ENCODE results near the gene CDC25A. TPM values are rescaled to one million over a fixed set of nuclear protein-coding genes. Genes with fewer than 3 reads are reported as not detected.

CDC25A gene
- total and polyA plus RNA-seq, 2 of the 13 experiments (the other 11 are each of a cell fraction or from before 2014, with no cell fraction given), result 7.9 to 45.4 TPM

GRCh38 chr3:48194446-48195071, 6.3 kb upstream of the CDC25A start (continued):
- TF ChIP-seq, protein P1, sequence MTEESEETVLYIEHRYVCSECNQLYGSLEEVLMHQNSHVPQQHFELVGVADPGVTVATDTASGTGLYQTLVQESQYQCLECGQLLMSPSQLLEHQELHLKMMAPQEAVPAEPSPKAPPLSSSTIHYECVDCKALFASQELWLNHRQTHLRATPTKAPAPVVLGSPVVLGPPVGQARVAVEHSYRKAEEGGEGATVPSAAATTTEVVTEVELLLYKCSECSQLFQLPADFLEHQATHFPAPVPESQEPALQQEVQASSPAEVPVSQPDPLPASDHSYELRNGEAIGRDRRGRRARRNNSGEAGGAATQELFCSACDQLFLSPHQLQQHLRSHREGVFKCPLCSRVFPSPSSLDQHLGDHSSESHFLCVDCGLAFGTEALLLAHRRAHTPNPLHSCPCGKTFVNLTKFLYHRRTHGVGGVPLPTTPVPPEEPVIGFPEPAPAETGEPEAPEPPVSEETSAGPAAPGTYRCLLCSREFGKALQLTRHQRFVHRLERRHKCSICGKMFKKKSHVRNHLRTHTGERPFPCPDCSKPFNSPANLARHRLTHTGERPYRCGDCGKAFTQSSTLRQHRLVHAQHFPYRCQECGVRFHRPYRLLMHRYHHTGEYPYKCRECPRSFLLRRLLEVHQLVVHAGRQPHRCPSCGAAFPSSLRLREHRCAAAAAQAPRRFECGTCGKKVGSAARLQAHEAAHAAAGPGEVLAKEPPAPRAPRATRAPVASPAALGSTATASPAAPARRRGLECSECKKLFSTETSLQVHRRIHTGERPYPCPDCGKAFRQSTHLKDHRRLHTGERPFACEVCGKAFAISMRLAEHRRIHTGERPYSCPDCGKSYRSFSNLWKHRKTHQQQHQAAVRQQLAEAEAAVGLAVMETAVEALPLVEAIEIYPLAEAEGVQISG (CRISPR knock-in tag; IDR thresholded peaks at IDR 0.05), result 0 out of 2 replicates have a peak, but pooled peaks have one; percentile 44
- peak; percentile 39; the same call in 1 of the 2 replicates for TF ChIP-seq THAP11 (CRISPR knock-in tag; IDR thresholded peaks at IDR 0.05)
- TF ChIP-seq KDM6A (CRISPR knock-in tag; IDR thresholded peaks at IDR 0.05; ENCODE audit: low read depth), result no peak
- peak; percentile 55; the same call in 1 of the 2 replicates for TF ChIP-seq RAD21 (CRISPR knock-in tag; IDR thresholded peaks at IDR 0.05)
- no peak for TF ChIP-seq ADNP (CRISPR knock-in tag; IDR thresholded peaks at IDR 0.05)
- TF ChIP-seq KLF16 (CRISPR knock-in tag; IDR thresholded peaks at IDR 0.05), result no peak
- TF ChIP-seq ZNF530 (CRISPR knock-in tag; IDR thresholded peaks at IDR 0.05; ENCODE audit: low read depth), result no peak
- TF ChIP-seq, protein P2, sequence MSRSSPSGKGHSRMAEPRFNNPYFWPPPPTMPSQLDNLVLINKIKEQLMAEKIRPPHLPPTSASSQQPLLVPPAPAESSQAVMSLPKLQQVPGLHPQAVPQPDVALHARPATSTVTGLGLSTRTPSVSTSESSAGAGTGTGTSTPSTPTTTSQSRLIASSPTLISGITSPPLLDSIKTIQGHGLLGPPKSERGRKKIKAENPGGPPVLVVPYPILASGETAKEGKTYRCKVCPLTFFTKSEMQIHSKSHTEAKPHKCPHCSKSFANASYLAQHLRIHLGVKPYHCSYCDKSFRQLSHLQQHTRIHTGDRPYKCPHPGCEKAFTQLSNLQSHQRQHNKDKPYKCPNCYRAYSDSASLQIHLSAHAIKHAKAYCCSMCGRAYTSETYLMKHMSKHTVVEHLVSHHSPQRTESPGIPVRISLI (CRISPR knock-in tag; IDR thresholded peaks at IDR 0.05; ENCODE audit: borderline replicate concordance), result peak; percentile 52; the same call in 1 of the 2 replicates
- TF ChIP-seq ONECUT2 (CRISPR knock-in tag; IDR thresholded peaks at IDR 0.05), result no peak
- TF ChIP-seq ZNF660 (CRISPR knock-in tag; IDR thresholded peaks at IDR 0.05; ENCODE audit: borderline replicate concordance, low read depth), result no peak
- no peak for TF ChIP-seq CHD2 (IDR thresholded peaks at IDR 0.05; ENCODE audit: low read depth, low read length)
- TF ChIP-seq CBX2 (IDR thresholded peaks at IDR 0.05; ENCODE audit: low read depth, low read length), result no peak
- TF ChIP-seq CBX2 (CRISPR knock-in tag; IDR thresholded peaks at IDR 0.05; ENCODE audit: low read depth), result no peak
- TF ChIP-seq KLF6 (CRISPR knock-in tag; IDR thresholded peaks at IDR 0.05), result no peak
- TF ChIP-seq, protein P3, sequence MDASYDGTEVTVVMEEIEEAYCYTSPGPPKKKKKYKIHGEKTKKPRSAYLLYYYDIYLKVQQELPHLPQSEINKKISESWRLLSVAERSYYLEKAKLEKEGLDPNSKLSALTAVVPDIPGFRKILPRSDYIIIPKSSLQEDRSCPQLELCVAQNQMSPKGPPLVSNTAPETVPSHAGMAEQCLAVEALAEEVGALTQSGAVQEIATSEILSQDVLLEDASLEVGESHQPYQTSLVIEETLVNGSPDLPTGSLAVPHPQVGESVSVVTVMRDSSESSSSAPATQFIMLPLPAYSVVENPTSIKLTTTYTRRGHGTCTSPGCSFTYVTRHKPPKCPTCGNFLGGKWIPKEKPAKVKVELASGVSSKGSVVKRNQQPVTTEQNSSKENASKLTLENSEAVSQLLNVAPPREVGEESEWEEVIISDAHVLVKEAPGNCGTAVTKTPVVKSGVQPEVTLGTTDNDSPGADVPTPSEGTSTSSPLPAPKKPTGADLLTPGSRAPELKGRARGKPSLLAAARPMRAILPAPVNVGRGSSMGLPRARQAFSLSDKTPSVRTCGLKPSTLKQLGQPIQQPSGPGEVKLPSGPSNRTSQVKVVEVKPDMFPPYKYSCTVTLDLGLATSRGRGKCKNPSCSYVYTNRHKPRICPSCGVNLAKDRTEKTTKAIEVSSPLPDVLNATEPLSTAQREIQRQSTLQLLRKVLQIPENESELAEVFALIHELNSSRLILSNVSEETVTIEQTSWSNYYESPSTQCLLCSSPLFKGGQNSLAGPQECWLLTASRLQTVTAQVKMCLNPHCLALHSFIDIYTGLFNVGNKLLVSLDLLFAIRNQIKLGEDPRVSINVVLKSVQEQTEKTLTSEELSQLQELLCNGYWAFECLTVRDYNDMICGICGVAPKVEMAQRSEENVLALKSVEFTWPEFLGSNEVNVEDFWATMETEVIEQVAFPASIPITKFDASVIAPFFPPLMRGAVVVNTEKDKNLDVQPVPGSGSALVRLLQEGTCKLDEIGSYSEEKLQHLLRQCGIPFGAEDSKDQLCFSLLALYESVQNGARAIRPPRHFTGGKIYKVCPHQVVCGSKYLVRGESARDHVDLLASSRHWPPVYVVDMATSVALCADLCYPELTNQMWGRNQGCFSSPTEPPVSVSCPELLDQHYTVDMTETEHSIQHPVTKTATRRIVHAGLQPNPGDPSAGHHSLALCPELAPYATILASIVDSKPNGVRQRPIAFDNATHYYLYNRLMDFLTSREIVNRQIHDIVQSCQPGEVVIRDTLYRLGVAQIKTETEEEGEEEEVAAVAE (CRISPR knock-in tag; IDR thresholded peaks at IDR 0.05; ENCODE audit: borderline replicate concordance), result no peak
- no peak for TF ChIP-seq ZBTB42 (CRISPR knock-in tag; IDR thresholded peaks at IDR 0.05)
- TF ChIP-seq ZNF501 (CRISPR knock-in tag; IDR thresholded peaks at IDR 0.05), result peak; percentile 47; the same call in 1 of the 2 replicates
- TF ChIP-seq SAP130 (CRISPR knock-in tag; IDR thresholded peaks at IDR 0.05; ENCODE audit: low read depth), result 0 out of 2 replicates have a peak, but pooled peaks have one; percentile 11
